ENCODE measurements around the gene TPCN2.
A peak's percentile ranks its signal among the peaks of the same experiment; 100 is the strongest.

TPCN2 gene

GRCh38 chr11:69114362-69114761, 65.6 kb downstream of the TPCN2 start:
- DNase-seq, result no peak

GRCh38 chr11:69114811-69115523, 66.2 kb downstream of the TPCN2 start:
- no peak for DNase-seq

GRCh38 chr11:69115586-69116560, 67.1 kb downstream of the TPCN2 start:
- no peak for DNase-seq

- no peak for DNase-seq
Observed at GRCh38 chr11:69116671-69117070, 67.9 kb downstream of the TPCN2 start.

- DNase-seq, result no peak
Observed at GRCh38 chr11:69119190-69119589, 70.5 kb downstream of the TPCN2 start.

GRCh38 chr11:69120096-69120875, 71.6 kb downstream of the TPCN2 start:
- DNase-seq, result no peak

GRCh38 chr11:69121021-69121420, 72.3 kb downstream of the TPCN2 start:
- peak; percentile 30 for DNase-seq

- no peak for DNase-seq
Observed at GRCh38 chr11:69121621-69122325, 73.0 kb downstream of the TPCN2 start.

GRCh38 chr11:69122326-69122629, 73.5 kb downstream of the TPCN2 start:
- DNase-seq, result no peak

- peak; percentile 85 for DNase-seq
Observed at GRCh38 chr11:69122630-69123431, 74.1 kb downstream of the TPCN2 start.

GRCh38 chr11:69123593-69124545, 75.1 kb downstream of the TPCN2 start:
- peak; percentile 21 for DNase-seq

- no peak for DNase-seq
Observed at GRCh38 chr11:69125861-69126260, 77.1 kb downstream of the TPCN2 start.

GRCh38 chr11:69126286-69126685, 77.6 kb downstream of the TPCN2 start:
- no peak for DNase-seq

GRCh38 chr11:69127081-69127850, 78.5 kb downstream of the TPCN2 start:
- DNase-seq, result no peak

GRCh38 chr11:69127884-69128283, 79.2 kb downstream of the TPCN2 start:
- no peak for DNase-seq

GRCh38 chr11:69129053-69129452, 80.3 kb downstream of the TPCN2 start:
- no peak for DNase-seq

GRCh38 chr11:69129647-69130046, 80.9 kb downstream of the TPCN2 start:
- DNase-seq, result no peak

GRCh38 chr11:69130654-69131053, 81.9 kb downstream of the TPCN2 start:
- no peak for DNase-seq

GRCh38 chr11:69131121-69131566, 82.4 kb downstream of the TPCN2 start:
- DNase-seq, result no peak

Measured in CD4-positive, alpha-beta T cell treated with Interleukin-17A for 4 hours (primary cell).